ENCODE data around the gene FAM120A. TPM values are rescaled to one million over a fixed set of nuclear protein-coding genes. Genes with fewer than 3 reads are reported as not detected.

FAM120A gene, protein sequence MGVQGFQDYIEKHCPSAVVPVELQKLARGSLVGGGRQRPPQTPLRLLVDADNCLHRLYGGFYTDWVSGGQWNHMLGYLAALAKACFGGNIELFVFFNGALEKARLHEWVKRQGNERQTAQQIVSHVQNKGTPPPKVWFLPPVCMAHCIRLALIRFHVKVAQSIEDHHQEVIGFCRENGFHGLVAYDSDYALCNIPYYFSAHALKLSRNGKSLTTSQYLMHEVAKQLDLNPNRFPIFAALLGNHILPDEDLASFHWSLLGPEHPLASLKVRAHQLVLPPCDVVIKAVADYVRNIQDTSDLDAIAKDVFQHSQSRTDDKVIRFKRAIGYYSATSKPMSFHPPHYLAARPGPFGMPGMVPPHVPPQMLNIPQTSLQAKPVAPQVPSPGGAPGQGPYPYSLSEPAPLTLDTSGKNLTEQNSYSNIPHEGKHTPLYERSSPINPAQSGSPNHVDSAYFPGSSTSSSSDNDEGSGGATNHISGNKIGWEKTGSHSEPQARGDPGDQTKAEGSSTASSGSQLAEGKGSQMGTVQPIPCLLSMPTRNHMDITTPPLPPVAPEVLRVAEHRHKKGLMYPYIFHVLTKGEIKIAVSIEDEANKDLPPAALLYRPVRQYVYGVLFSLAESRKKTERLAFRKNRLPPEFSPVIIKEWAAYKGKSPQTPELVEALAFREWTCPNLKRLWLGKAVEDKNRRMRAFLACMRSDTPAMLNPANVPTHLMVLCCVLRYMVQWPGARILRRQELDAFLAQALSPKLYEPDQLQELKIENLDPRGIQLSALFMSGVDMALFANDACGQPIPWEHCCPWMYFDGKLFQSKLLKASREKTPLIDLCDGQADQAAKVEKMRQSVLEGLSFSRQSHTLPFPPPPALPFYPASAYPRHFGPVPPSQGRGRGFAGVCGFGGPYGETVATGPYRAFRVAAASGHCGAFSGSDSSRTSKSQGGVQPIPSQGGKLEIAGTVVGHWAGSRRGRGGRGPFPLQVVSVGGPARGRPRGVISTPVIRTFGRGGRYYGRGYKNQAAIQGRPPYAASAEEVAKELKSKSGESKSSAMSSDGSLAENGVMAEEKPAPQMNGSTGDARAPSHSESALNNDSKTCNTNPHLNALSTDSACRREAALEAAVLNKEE
- 145 and 147 TPM in 2 replicates for total RNA-seq

DNA sequence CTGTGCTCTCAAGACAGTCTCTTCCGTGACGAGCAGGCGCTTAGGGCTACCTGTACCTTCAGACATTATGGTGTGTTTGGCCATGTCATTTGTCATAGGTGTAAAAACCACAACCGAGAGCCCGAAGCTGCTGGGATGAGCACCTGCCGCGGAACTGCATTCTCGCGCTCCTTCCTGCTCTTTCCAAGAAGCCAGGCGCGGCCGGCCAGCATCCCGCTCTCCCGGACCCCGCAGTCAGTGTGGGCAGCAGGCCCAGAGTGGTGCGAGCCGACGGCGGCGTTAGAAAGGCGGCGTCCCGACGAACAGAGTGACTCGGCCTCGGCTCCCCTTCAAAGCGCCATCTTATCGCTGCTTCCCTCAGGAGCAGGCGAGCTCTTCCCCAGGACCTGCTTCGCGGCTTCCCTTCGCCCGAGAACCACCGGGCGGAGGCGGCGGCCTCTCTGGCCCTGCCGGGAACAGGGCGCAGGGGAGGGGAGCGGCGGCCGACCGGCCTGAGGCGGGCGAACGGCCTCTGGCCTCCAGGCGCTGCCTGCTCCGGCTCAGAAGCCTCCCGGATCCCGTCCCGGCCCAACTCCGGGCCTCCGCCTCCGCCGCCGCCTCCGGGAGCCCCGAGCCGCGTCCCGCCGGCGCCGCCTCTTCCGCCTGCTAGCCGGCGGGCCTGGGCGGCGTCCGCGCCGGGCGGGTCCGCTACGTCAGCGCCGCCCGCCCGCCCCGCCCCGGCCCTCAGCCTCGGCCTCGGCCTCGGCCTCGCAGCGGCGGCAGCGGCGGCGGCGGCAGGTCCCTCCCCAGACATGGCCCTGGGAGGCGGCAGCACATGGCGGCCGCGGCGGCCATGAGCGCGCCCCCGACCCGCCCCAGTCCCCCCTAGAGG lies at the start of gene FAM120A:
TSS of gene FAM120A (plus strand) at position 741 of the 871 bp plus-strand sequence. CDS start 231 bp downstream, outside the sequence.
- Mint-ChIP-seq H3K27me3 (no peaks in the 10 kb centered on the region), H3K9me3 (no peaks in the 10 kb centered on the region), H3K4me3 (peak within 1 kb of the TSS; percentile 92), H3K4me1 (peaks cover 31% of the 10 kb centered on the region), H3K36me3 (ENCODE audit: low read depth) (peaks cover 59% of the 10 kb centered on the region), H3K27ac (peak within 1 kb of the TSS; percentile 97)
- peak; percentile 92 for DNase-seq
- intact Hi-C loops (cut with micrococcal nuclease) = loop anchor here (1.0 to 5.0 kb wide), 4 partner anchors 50 to 716 kb away; no protein-coding TSS in a partner anchor

DNA sequence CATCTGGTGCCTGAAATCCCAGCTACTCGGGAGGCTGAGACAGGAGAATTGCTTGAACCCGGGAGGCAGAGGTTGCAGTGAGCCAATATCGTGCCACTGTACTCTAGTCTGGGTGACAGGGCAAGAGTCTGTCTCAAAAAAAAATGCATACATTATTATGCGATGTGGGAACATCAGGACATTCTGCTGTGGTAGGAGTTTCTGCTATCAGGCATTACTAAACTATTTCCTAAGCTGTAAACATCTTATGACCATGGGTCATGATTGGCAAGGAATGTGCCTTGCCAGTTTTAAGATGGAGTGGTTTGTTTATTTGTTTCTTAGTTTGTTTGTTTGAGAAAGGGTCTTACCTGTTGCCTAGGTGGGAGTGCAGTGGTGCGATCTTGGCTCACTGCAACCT lies 45.1 kb upstream of the FAM120A start:
- no peaks in the 10 kb centered on the region for H3K36me3 Mint-ChIP-seq (ENCODE audit: low read depth)
- no peak overlapping the region for H3K4me3 Mint-ChIP-seq

DNA sequence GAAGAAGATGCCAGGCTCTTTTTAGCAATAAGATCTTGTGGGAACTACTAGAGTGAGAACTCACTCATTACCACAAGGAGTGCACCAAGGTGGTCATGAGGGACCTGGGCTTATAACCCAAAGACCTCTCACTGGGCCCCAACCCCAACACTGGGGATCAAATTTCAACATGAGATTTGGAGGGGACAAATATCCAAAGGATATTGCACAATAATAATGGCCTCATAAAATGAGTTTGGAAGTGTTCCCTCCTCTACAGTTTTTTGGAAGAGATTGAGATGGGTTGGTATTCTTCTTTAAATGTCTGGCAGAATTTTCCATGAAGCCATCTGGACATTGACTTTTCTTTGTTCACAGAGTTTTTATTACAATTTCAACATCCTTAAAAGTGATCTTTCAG lies 38.0 kb upstream of the FAM120A start:
- Mint-ChIP-seq H3K36me3 (ENCODE audit: low read depth) (peaks cover 1% of the 10 kb centered on the region), H3K4me1 (peaks cover 6% of the 10 kb centered on the region), H3K27me3 (peaks cover 52% of the 10 kb centered on the region), H3K4me3 (no peak overlapping the region), H3K27ac (no peak overlapping the region), H3K9me3 (peaks cover 19% of the 10 kb centered on the region)
- intact Hi-C loops (cut with micrococcal nuclease) = no loop called here
- DNase-seq = no peak

More for the DNA sequence above, 45.1 kb upstream of the FAM120A start:
- intact Hi-C loops (cut with micrococcal nuclease) = no loop called here
- DNase-seq = no peak
- H3K9me3 Mint-ChIP-seq = no peaks in the 10 kb centered on the region
- no peak overlapping the region for H3K27ac Mint-ChIP-seq
- no peaks in the 10 kb centered on the region for H3K4me1 Mint-ChIP-seq
- H3K27me3 Mint-ChIP-seq = peaks cover 33% of the 10 kb centered on the region

DNA sequence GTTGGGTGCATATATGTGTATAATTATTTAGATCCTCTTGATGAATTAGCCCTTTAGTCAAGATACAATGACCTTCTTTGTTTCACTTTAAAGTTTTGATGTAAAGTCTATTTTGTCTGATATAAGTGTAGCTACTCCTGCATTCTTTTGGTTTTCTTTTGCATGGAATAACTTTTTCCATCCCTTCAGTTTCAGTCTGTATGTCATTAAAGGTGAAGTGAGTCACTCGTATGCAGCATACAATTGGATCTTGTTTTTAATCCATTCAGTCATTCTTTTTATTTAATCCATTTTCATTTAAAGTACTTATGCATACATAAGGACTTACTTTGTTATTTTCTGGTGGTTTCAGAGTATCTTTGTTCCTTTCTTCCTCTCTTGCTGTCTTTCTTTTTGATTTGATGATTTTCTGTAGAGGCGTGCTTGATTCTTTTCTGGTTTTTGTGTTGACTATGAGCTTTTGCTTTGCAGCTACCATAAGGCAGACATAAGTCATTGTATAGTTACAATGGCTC lies 36.3 kb upstream of the FAM120A start:
- Mint-ChIP-seq H3K9me3 (peaks cover 24% of the 10 kb centered on the region), H3K36me3 (ENCODE audit: low read depth) (peaks cover 3% of the 10 kb centered on the region), H3K4me3 (no peak overlapping the region), H3K4me1 (peaks cover 6% of the 10 kb centered on the region), H3K27ac (no peak overlapping the region), H3K27me3 (peaks cover 42% of the 10 kb centered on the region)
- intact Hi-C loops (cut with micrococcal nuclease) = no loop called here
- DNase-seq = no peak

DNA sequence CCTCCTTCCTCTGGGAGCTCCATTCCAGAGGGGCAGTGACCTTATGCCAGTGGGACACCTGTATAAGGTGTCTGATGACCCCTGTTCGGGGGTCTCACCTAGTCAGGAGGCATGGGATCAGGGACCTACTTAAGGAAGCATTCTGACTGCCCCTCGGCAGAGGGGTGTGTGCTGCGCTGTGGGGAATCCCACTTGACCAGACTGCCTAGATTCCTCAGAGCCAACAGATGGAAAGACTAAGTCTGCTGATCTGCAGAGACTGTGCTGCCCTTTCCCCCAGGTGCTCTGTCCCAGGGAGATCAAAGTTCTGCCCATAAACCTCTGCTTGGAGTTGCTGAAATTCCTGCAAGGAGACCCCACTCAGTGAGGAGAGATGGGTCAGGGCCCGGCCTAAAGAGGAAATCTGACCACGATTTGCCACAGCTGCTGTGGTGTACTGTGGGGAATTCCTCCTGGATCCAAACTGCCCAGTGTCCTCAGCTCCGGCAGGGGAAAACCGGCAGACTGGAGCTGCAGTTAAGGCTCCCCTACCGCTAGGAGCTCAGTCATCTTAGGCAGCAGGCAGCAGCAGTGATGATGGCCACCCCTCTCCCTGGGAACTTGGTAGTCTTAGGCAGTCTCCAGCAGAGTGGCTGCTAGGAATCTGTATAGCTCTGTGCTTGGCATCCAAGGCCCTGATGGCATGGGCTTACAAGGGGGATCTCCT lies 34.8 kb upstream of the FAM120A start:
- intact Hi-C loops (cut with micrococcal nuclease) = no loop called here
- Mint-ChIP-seq H3K27me3 (peaks cover 31% of the 10 kb centered on the region), H3K9me3 (peaks cover 24% of the 10 kb centered on the region), H3K36me3 (ENCODE audit: low read depth) (peaks cover 3% of the 10 kb centered on the region), H3K27ac (no peak overlapping the region), H3K4me3 (no peak overlapping the region), H3K4me1 (peaks cover 6% of the 10 kb centered on the region)
- DNase-seq = no peak

DNA sequence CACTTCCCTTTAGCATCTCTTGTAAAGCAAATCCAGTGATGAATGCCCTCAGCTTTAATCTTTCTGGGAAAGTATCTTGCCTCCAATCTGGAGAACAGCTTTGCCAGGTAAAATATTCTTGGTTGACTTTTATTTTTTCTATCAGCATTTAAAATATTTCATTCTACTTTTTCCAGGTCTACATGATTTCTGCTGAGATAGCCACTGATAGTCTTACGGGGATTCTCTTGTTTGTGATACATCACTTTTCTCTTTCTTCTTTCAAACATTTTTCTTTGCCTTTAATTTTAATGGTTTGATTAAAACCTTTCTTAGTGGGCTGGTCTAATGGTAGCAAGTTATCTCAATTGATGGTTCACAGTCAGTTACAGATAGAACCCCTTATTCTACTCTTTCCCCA lies 33.9 kb upstream of the FAM120A start:
- intact Hi-C loops (cut with micrococcal nuclease) = no loop called here
- DNase-seq = no peak
- Mint-ChIP-seq H3K4me1 (peaks cover 6% of the 10 kb centered on the region), H3K36me3 (ENCODE audit: low read depth) (peaks cover 3% of the 10 kb centered on the region), H3K4me3 (no peak overlapping the region), H3K27ac (no peak overlapping the region), H3K27me3 (peaks cover 26% of the 10 kb centered on the region), H3K9me3 (peaks cover 24% of the 10 kb centered on the region)

DNA sequence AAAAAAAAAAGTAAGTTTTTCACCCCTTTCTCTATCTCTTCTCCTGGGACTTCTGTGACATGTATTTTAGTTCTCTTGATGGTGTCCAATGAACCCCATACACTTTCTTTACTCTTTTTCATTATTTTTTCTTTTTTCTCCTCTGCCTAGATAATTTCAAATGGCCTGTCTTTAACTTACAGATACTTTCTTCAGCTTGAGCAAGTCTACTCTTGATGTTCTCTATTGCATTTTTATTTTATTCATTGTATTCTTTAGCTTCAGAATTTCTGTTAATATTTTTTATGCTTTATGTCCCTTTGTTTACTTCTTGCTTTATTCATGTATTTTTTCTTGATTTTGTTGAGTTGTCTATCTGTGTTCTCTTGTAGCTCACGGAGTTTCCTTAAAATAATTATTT lies 32.5 kb upstream of the FAM120A start:
- H3K27me3 Mint-ChIP-seq = peaks cover 20% of the 10 kb centered on the region
- H3K27ac Mint-ChIP-seq = no peak overlapping the region
- intact Hi-C loops (cut with micrococcal nuclease) = no loop called here
- DNase-seq = no peak
- H3K9me3 Mint-ChIP-seq = peaks cover 14% of the 10 kb centered on the region
- H3K4me1 Mint-ChIP-seq = peaks cover 6% of the 10 kb centered on the region
- H3K4me3 Mint-ChIP-seq = no peak overlapping the region
- H3K36me3 Mint-ChIP-seq (ENCODE audit: low read depth) = peaks cover 3% of the 10 kb centered on the region

DNA sequence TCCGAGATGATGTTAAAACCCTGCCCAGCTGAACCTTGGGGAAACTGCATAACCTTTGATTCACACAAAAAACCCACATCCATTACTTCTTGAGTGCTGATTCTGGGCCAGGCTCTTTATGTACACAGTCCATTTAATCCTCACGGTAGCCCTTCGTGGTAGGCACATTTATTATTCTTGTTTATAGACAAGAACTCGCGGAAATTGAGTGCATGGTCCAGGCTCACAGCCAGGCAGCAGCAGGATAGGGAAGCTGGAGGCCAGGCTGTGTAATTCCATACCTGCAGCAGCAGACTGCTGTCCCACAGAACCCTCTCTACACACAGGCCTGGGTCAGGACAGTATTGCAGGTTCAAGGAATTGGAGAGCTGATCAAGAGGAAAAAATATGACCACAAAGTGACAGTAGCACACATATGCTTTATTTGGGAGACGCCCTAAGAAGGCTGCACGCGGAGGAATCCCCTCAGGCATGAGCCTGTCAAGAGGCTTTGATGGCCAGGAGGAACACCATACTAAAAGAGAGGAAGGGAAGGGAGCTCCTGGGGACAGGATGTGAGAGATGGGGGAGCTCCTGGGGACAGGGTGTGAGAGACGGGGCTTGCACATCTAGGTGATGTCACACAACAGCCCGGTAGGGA lies 28.4 kb upstream of the FAM120A start:
- Mint-ChIP-seq H3K9me3 (peaks cover 5% of the 10 kb centered on the region), H3K4me3 (no peak overlapping the region), H3K36me3 (ENCODE audit: low read depth) (peaks cover 2% of the 10 kb centered on the region), H3K27me3 (peaks cover 26% of the 10 kb centered on the region), H3K4me1 (no peaks in the 10 kb centered on the region), H3K27ac (no peak overlapping the region)
- DNase-seq = no peak
- intact Hi-C loops (cut with micrococcal nuclease) = no loop called here

DNA sequence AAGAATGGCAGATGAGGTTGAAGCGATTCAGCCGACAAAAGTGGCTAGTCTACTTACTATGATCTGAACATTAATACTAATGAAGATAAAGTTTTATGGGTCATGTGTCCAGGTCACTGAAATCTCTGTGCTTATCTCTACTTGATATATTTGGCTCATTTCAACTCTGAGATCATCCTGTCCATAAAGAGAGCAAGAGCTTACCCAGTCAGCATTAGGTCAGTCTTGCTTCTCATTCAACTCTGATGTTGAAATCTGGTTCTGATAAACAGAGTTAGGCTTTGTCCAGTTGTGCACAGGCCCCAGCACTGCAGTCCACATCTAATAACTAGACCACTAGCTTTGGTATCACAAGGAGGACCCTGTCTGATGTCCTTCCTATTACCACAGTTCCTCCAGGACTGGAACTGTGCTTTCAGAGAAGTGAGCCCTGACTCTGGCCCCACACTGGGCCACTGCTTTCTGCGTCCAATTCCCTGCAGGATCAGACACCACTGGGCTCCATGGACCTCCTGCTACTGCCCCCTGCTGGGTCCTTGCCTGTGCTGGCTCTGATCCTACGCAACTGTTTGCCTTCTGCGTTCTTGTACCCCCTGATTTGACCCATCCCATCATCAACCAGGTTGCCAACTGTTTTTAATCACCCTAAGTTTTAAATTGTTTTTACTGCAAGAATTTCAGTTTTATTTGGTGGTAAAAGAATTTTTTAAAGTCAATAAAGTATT lies 23.7 kb upstream of the FAM120A start:
- Mint-ChIP-seq H3K4me3 (no peak overlapping the region), H3K9me3 (no peaks in the 10 kb centered on the region), H3K27me3 (peaks cover 28% of the 10 kb centered on the region), H3K27ac (no peak overlapping the region), H3K4me1 (peaks cover 5% of the 10 kb centered on the region), H3K36me3 (ENCODE audit: low read depth) (no peaks in the 10 kb centered on the region)
- no peak for DNase-seq
- intact Hi-C loops (cut with micrococcal nuclease) = no loop called here

DNA sequence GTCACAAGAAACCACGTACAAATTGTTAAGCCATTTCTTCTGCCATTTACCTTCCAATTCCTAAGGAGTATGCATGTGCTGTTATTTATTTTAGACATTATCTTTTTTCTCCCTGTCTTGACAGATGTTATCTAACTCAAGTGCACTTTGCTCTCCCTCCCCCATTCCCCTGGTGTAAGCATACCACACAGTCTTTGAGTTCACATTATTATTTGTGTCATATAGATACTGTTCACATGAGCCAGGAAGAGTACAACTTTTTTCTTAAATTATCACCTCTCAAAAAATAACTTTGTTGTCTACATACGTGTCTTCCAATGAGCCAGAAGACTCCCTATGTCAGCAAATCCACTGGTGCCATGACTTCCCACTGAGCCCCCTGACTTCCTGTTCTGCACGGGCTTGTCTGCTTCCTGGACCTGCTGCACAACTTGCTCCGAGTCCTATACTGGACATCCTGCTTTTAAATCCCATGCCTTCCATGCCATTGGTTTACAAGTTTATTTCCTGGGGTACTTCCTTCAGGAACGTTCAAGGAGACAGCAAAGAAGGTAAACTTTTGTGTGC lies 19.9 kb upstream of the FAM120A start:
- no peak overlapping the region for H3K27ac Mint-ChIP-seq

DNA sequence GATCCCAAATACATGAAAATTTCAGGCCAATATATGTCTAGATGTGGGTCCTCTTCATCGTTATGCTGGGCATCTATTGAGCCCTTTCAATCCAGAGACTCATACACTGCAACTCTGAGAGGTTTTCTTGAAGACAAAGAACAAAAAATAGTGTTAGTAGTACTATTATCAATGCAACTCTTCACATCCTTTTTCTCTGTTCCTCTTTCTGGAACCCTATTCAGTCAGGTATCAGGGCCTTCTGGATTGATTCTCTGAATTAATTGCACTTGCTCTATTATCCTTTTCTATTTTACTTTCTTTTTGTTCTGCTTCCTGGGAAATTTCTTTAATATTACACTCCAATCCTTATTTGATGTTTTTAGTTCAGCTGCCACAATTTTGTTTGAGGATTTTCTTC lies 18.5 kb upstream of the FAM120A start:
- peaks cover 3% of the 10 kb centered on the region for H3K27me3 Mint-ChIP-seq
- H3K9me3 Mint-ChIP-seq = no peaks in the 10 kb centered on the region
- no peak overlapping the region for H3K27ac Mint-ChIP-seq

More for the DNA sequence above, 19.9 kb upstream of the FAM120A start:
- Mint-ChIP-seq H3K9me3 (no peaks in the 10 kb centered on the region), H3K4me1 (peaks cover 5% of the 10 kb centered on the region), H3K27me3 (peaks cover 9% of the 10 kb centered on the region), H3K36me3 (ENCODE audit: low read depth) (no peaks in the 10 kb centered on the region), H3K4me3 (no peak overlapping the region)
- intact Hi-C loops (cut with micrococcal nuclease) = no loop called here
- DNase-seq = no peak

More for the DNA sequence above, 18.5 kb upstream of the FAM120A start:
- Mint-ChIP-seq H3K4me3 (no peak overlapping the region), H3K4me1 (peaks cover 5% of the 10 kb centered on the region), H3K36me3 (ENCODE audit: low read depth) (no peaks in the 10 kb centered on the region)
- DNase-seq = no peak
- intact Hi-C loops (cut with micrococcal nuclease) = no loop called here
